ENCODE results near the gene MSRB3.
"Not testable (repeated sequence)": the region's sequence is repeated elsewhere in the genome, so short reads cannot be mapped to it uniquely, and the experiment has no call there.

The MSRB3 gene

DNA sequence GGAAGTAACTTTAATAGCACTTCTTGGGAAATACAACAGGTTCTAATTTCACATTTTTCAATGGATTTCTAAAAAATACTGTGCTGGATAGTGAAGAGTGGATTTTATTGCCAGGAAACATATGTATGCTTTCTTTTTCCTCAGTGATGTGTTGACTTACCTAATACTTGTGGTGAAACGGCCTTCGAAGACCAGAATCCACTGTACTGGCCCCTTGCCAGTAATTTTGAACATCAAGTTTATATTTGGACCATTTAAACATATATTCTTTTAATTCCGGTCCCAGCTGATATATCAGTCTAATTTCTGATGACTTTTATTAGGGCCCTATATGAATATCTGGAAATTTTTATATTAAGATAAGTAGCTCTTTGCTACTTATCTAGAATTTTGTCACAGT, 1.8 kb downstream of the MSRB3 start:
- DNase-seq = no peak
- in situ Hi-C loops (cut with MboI; ENCODE audit: low pct_unique_long_range_greater_than_20kb, low sequenced_read_pairs) = loop anchor here (25.0 kb wide), 1 partner anchor 393 kb away; no protein-coding TSS in a partner anchor

DNA sequence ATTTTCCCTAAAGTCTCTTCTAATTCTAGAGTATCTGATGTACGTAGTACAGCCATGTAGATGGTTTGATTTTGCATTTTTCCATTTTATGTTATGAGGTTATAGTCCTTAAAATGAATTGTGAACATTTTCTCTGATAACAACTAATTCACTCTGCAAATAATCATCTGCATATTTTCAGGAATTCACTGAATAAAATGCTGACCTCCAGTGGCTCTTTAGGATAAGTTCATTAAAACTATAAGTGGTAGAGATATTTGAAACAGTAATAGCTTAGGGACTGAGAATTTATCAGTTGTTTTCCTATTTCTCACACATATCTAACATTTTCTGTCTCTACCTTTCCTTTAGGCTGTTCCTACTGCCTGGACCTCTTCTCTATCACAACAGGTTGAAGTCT, 4.4 kb downstream of the MSRB3 start:
- in situ Hi-C loops (cut with MboI; ENCODE audit: low pct_unique_long_range_greater_than_20kb, low sequenced_read_pairs) = loop anchor here (25.0 kb wide), 1 partner anchor 396 kb away; no protein-coding TSS in a partner anchor
- no peak for DNase-seq

DNA sequence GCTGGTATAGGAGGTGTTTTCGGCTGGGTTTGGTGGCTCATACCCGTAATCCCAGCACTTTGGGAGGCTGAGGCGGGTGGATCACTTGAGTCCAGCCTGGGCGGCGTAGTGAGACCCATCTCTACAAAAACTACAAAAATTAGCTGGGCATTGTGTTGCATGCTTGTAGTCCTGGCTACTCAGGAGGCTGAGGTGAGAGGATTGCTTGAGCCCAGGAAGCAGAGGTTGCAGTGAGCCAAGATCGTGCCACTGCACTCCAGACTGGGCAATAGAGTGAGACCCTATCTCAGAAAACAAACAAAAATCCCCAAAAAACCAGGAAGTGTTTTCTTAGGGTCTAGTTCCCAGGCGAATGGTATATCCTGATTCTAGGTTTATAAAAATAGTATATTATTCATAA, 7.0 kb downstream of the MSRB3 start:
- DNase-seq = not testable (repeated sequence)
- in situ Hi-C loops (cut with MboI; ENCODE audit: low pct_unique_long_range_greater_than_20kb, low sequenced_read_pairs) = loop anchor here (25.0 kb wide), 1 partner anchor 398 kb away; no protein-coding TSS in a partner anchor

DNA sequence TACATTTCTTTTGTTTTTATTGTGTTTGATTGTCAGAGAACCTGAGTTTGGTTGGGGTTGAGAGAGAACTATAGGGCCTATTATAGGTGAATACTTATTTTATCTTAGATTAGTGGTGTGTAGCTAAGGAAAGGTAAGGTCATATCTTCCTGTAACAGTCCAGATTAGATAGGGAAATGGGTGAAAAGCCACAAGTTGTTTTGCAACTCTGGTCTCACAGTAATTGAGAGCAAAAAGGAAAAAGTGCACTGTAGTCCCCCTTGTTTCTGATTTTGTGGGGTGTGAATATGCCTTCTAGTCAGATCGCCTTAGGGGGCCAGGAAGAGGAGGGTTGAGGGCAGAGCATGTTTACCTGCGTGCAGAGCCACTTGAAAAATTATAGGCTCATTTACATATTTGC, 8.9 kb downstream of the MSRB3 start:
- DNase-seq = no peak
- in situ Hi-C loops (cut with MboI; ENCODE audit: low pct_unique_long_range_greater_than_20kb, low sequenced_read_pairs) = loop anchor here (25.0 kb wide), 1 partner anchor 400 kb away; no protein-coding TSS in a partner anchor

DNA sequence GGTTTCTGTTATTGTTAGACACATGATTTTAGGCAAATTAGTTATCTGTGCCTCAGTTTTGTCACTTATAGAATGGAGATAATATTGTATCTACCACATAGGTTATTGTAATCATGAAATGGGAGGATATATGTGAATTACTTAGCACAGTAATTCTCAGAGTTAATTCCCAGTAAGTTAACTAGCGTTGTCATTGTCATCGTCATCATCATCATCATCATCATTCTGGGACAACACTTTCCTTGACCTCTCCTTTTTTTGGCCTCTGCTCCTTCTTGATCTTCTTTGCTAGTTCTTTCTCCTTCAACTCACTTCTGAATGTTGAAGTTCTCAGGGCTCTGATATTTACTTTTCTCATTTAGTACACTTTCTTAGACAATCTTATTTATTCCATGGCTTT, 13.8 kb downstream of the MSRB3 start:
- in situ Hi-C loops (cut with MboI; ENCODE audit: low pct_unique_long_range_greater_than_20kb, low sequenced_read_pairs) = loop anchor here (25.0 kb wide), 1 partner anchor 405 kb away; no protein-coding TSS in a partner anchor
- DNase-seq = no peak

DNA sequence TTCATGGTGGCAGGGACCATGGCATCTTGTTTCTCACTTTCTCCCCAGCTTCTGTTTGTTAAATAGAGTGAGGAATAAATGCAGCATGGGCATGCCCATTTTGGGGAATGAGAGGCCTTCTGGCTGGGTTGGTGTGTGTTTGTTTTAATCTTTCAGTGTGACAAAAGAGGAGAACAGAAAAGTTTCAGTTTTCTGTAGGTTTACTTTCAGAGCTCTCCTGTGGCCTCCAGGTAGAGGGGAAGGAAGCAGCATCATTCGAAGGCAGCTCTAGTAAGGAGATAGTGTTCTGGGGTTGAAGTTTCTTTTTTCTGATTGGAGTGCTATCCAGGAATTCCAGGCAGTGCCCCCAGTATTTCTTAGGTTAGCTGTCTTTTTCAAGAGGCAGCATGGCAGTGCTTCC, 15.3 kb downstream of the MSRB3 start:
- in situ Hi-C loops (cut with MboI; ENCODE audit: low pct_unique_long_range_greater_than_20kb, low sequenced_read_pairs) = loop anchor here (25.0 kb wide), 1 partner anchor 406 kb away; no protein-coding TSS in a partner anchor
- no peak for DNase-seq

DNA sequence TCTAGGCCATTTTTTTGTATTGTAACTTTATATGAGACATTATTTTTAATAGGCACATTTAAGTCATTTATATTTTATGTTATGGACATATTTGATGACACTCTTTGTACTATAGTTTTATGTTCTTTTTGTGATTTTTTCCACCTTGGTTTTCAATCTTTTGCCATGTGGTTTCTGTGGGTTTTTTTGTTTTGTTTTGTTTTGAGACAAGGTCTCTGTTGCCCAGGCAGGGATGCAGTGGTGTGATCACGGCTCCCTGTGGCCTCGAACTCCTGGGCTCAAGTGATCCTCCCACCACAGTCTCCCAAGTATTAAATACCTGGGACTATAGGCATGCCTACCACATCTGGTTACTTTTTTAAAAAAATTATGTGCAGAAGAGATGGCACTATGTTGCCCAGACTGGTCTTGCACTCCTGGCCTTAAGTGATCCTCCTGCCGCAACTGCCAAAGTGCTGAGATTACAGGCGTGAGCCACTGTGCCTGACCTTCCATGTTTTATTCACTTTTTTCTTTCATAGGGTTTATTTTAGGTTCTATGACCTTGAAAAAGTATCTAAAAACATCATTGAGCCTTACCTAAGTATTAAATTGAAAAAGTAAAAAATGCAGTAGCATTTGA, 16.3 kb downstream of the MSRB3 start:
- no peak for DNase-seq
- in situ Hi-C loops (cut with MboI; ENCODE audit: low pct_unique_long_range_greater_than_20kb, low sequenced_read_pairs) = loop anchor here (25.0 kb wide), 1 partner anchor 407 kb away; no protein-coding TSS in a partner anchor

DNA sequence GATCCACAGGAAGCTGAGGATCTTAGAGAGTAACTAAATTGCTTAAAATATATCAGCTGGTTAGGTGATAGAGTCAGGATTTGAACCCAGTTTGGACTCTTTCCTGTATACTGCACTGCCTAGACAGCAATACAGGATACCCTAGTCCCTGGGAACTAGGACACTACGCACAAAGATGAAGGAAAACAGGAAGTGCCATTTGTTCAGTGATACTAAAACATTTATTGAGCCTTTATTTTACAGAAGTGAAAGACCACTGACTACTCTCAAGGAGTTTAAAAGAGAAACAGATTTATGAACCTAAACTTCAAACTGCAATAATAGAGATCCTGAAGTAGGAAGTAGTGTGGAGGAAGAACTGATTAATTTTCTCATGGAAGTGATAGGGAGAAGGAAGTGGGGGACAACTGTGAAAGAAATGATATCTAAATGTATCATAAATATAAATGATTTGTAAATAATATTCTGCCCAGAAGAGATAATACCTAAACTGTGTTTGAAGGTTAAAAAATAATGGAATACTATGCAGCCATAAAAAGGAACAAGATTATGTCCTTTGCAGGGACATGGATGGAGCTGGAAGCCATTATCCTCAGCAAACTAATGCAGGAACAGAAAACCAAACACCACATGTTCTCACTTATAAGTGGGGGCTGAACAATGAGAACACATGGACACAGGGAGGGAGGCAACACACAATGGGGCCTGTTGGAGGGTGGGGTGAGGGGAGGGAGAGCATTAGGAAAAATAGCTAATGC, 18.2 kb downstream of the MSRB3 start:
- DNase-seq = no peak
- in situ Hi-C loops (cut with MboI; ENCODE audit: low pct_unique_long_range_greater_than_20kb, low sequenced_read_pairs) = loop anchor here (25.0 kb wide), 1 partner anchor 409 kb away; no protein-coding TSS in a partner anchor

DNA sequence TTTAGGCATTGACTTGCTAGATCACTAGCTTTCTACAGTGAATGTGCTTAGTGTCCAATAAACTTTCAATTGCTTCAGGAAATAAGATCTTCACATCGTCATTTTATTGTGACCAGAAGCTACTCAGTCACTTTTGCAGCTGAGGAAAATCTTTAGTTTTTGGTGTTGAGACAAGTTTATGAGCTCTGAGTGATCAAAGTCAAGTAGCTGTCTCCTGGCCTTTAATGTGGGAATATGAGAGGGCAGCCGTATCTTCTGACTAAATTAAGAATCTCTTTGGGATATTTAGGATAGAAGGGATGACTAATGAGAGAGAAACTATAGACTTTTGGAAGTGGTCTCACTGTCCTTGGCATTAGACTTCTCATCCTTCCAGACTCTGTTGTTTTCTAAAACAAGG, 21.6 kb downstream of the MSRB3 start:
- DNase-seq = no peak
- in situ Hi-C loops (cut with MboI; ENCODE audit: low pct_unique_long_range_greater_than_20kb, low sequenced_read_pairs) = loop anchor here (25.0 kb wide), 1 partner anchor 787 kb away; no protein-coding TSS in a partner anchor

DNA sequence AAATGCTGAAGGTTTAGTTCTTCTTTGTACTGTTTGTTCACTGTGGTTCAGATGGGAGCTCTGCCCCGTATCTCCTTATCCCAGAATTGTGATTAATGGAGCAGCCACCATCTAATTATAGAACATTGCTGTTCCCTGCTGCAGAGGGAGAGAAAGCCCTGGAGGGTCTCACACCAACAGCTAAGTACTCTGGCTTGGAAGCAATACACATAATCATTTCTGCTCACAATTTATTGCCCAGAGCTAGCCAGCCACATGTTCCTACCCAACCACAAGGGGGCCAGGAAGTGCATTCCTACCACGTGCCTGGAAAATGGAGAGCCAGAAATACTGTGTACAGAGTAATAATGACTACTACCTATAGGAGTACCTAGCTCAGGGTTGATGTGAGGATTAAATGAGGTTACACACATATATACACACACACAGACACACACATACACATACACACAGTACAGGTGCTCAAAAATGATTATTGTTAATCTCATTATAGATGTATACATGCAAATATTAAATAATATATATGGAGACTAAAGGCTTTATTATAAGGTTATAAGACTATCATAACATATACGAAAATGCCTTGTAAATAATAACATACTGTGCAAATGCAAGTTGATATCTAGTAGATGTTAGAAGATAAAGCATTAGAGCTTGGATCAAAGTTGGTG, 22.3 kb downstream of the MSRB3 start:
- in situ Hi-C loops (cut with MboI; ENCODE audit: low pct_unique_long_range_greater_than_20kb, low sequenced_read_pairs) = loop anchor here (25.0 kb wide), 1 partner anchor 786 kb away; no protein-coding TSS in a partner anchor
- peak; percentile 25 for DNase-seq

DNA sequence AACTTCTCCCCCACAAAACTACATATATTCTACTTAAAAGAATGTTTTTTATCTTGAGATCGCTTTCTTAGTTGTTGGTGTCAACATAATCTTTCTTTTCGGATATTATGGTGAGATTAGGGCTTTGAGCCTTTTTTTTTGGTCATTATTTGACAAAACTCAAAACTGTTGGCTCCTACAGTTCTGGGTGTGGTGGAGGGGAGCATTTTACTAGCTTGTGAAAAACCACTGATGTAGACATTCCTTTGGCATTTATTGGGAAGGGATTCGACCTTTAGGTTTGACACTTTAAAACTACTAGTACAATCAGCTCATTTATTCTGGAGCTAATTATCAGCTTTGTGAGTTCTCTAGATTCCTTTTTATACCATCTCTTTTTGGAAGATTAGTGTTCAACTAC, 24.4 kb downstream of the MSRB3 start:
- in situ Hi-C loops (cut with MboI; ENCODE audit: low pct_unique_long_range_greater_than_20kb, low sequenced_read_pairs) = loop anchor here (25.0 kb wide), 1 partner anchor 784 kb away; no protein-coding TSS in a partner anchor

DNA sequence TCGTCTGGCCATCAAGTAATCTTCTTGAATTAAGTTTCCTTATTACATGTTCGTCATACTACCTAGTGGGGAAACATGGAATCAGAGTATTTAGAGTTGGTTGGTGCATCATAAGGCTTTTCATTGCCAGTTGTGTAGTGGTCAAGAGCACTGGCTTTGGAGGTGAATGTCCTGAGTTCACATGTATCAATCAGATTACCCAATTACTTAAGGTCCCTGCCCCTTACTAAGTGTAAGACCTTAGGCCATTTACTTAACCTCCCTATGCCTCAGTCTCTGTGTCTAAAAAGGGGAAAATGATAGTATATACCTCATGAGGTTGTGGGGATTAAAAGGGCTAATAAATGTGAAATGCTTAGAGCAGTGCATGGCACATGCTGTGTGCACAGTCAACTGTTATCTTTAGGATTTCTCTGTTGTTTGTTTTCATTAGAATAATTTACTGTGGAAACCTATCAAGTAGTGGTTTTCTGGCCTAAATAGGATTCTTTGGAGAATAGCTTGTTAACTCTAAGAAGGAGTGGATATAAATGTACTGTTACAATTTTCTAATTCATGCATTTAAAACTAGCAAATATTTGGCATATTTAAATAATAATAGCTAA, 27.0 kb downstream of the MSRB3 start:
- DNase-seq = no peak
- in situ Hi-C loops (cut with MboI; ENCODE audit: low pct_unique_long_range_greater_than_20kb, low sequenced_read_pairs) = loop anchor here (25.0 kb wide), 1 partner anchor 782 kb away; no protein-coding TSS in a partner anchor

More for the DNA sequence above, 24.4 kb downstream of the MSRB3 start:
- no peak for DNase-seq

DNA sequence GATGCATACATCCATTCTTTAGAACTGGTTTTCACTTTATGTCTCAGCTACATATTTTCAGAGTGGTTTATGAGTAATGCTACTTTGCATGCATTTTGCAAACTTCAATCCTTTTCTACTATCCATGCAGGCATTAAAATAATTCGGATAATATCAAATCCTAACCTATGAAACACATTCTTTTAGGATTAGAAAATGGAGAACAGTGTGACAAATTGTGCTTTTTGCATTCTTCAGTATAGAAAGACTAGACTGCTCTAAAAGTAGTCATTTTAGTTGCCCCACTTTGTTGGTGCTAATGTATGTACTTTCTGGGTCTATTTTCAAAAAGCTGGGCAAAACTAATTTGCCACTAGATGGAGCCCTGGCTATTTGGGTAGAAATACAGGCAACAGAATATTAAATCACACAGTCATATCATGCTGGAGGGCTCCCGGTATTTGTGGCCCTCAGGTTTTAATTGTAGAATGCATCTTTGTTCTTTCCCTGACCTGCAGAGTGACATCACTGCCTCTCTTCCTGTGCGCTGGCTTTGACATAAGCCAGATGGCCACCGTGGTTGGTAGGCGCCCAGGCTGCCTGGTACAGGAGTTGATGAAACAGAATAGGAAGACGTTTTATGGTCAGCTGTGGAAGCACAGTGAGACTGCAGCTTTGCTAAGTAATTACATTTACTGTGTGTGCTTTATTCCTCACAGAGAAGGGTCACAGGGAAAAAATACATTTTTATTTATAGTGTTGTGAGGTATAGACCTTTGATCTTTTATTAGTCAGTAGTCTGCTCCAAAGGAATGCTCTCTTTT, 28.1 kb downstream of the MSRB3 start:
- peak; percentile 82 for DNase-seq
- in situ Hi-C loops (cut with MboI; ENCODE audit: low pct_unique_long_range_greater_than_20kb, low sequenced_read_pairs) = loop anchor here (25.0 kb wide), 1 partner anchor 781 kb away; no protein-coding TSS in a partner anchor

DNA sequence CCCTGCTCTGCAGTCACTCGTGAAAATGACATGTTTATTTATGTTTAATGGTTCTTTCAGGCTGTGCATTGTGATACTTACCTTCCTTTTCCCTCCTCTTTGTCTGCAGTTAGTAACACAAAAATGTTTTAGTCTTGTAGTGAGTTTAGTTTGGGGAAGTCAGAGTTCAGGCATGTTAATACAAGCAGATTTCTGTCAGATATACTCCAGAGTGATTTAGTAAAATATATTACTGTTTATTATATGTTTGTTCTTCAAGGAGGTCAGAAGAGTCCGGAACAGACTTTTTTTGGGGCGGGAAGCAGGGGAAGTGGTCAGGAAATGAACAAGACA, 28.7 kb downstream of the MSRB3 start:
- no peak for DNase-seq
- in situ Hi-C loops (cut with MboI; ENCODE audit: low pct_unique_long_range_greater_than_20kb, low sequenced_read_pairs) = loop anchor here (25.0 kb wide), 1 partner anchor 780 kb away; no protein-coding TSS in a partner anchor

DNA sequence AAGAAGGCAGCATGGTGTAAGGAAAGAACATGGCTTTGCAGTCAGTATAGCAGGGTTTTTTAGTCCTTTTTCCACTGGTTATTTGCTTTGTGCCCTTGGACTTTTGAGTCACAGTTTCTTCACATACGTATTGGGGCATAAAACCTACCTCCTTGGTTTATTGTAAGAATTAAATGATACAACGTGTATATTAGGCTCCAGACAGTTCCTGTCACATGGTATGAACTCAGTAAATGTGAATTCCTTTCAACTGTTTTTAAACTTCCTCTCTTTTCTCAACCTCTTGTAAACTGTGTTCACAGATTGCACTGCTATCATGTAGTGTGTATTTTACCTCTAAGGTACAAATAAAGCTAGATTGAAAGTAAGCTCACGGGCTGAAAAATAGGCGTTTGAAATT, 29.5 kb downstream of the MSRB3 start:
- DNase-seq = no peak
- in situ Hi-C loops (cut with MboI; ENCODE audit: low pct_unique_long_range_greater_than_20kb, low sequenced_read_pairs) = loop anchor here (25.0 kb wide), 1 partner anchor 779 kb away; no protein-coding TSS in a partner anchor

DNA sequence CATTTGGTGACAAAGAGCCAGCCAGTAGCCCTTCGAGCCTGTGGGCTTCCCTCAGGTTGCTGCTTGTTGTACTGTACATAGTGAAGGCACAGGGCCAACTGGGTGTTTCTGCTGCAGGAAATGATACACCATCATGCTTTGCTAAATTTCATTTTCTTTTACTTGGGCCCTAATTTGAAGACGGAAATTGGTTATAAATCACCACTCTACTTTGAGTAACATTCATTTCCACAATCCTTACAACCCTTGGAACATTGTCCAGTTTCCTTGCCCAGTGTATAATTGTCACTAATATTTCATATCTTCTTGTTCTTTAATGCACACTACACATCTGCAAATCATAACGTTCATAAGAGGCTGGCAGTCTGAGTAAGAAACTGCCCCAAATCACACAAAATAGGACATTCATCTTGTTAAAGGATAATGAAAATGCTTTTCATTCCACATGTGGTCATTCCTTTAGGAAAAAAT, 30.2 kb downstream of the MSRB3 start:
- no peak for DNase-seq
- in situ Hi-C loops (cut with MboI; ENCODE audit: low pct_unique_long_range_greater_than_20kb, low sequenced_read_pairs) = loop anchor here (25.0 kb wide), 1 partner anchor 779 kb away; no protein-coding TSS in a partner anchor

DNA sequence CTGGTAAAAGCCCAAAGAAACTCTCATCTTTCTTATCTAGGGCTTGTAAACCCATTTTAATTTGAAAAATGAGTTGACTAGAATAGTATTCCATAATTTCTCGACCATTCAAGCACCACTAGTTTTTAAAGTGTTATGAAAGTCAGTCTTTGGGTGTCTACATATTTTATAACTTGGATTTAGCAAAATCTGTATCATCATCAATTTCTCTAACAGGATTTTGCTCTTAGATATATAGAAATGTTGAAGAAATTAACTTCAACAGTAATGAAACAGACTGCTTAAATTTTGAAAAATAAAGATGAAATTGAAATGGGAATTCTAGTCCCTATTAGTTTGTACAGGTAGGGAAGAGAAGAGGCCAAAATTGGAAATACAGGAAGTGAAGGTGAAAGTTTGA, 32.8 kb downstream of the MSRB3 start:
- in situ Hi-C loops (cut with MboI; ENCODE audit: low pct_unique_long_range_greater_than_20kb, low sequenced_read_pairs) = loop anchor here (25.0 kb wide), 1 partner anchor 776 kb away; no protein-coding TSS in a partner anchor
- no peak for DNase-seq

Data from KBM-7 (cell line).